Stimulated activated CD4-positive, alpha-beta T cell treated with anti-CD3 and anti-CD28 coated beads, Interleukin-12 subunit alpha, Interleukin-12 subunit beta, amount 100 ng/mL, for 4 hours (primary cell): ENCODE measurements around the gene VAV2.

Source experiments
- DNase-seq: peaks from one replicate; pipeline ENCODE4 v3.0.0-alpha.2; 2020

VAV2 gene

DNA sequence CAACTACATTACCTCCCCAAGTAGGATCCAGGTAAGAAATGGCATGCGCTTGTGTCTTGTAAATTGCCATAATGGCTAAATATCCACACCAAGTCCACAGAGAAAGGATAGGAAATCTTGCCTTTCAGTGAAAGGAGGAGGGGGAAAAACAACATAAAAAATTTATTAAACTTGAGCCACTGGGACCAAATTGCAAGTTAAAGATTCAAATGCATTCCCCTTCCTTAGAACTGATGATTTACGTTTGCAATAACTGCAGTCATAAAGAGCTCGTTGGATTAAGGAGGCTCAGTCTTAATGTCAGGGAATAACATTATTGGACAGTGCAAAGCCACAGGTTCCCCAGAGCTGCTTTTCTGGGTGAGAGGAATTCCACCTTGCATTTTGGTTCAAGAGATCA, 161.4 kb downstream of the VAV2 start:
- DNase-seq = no peak

DNA sequence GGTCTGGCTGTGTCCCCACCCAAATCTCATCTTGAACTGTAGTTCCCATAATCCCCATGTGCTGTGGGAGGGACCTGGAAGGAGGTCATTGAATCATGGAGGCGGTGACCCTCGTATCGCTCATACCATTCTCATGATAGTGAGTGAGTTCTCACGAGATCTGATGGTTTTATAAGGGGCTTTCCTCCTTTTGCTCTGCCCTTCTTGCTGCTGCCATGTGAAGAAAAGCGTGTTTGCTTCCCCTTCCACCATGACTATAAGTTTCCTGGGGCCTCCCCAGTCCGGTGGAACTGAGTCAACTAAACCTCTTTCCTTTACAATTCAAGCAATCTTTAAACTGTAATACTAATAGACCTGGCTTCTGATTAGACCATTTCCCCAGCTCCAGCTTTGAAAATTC, 161.8 kb downstream of the VAV2 start:
- DNase-seq = no peak

DNA sequence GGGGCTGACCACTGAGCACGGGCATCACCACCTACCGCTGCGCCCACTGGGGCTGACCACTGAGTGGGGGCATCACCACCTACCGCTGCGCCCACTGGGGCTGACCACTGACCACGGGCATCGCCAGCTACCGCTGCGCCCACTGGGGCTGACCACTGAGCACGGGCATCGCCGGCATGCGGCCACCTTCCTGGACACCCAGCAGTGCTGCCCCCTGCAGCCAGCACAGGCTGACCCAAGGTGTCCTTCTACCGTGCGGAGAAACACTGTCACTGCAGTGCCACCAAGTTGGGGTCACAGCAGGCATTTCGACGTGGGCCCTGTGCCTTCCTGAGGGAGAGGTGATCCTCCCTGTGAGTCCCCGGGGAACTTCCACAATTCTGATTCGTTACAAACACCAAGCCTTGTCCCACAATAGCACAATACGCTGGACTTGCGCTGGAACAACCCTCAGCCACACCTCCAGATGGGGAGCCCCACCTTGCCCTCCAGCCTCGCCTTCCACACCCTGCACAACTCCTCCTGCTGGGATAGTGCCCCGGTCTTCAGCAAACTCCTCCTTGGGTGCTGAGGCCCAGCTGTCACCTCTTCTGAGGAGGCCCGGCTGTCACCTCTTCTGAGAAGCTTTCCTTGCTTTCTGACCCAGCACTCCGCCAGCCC, 163.7 kb downstream of the VAV2 start:
- no peak for DNase-seq

DNA sequence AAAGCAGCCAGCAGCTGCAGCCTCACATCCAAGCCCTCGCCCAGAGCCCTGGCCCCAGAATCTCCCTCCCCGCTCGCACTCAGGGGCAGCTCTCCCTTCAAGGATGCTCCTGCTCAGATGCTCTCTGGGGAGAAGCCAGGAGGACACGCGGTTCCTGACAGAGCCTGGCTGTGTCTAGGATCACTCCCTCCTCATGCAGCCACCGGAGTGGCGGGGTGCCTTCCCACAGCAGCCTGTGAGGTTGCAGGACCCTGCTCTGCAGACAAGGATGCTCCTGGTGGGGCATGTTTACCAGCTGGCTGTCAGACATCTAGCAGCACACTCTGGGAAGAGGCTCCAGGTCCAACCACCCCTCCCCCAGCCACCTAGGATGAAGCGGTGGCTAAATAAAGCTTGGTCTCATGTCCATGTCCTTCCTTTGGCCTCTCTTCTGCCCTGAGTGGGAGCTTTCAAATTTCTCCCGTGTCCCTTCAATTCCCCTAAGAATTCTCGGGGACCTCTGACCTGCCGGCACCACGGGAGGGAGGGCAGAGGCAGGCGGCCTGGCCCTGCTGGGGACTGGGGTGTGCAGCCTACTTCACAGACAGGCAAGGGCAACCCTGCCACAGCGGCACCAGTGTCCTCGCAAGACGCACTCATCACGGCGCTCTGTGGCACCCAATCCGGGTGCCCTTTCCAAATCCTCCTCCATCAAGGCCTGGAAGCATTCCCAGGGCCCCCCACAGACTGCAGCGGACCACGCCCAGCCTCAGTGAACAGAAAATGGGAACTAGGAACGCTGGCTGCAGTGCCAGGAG, 165.6 kb downstream of the VAV2 start:
- no peak for DNase-seq

DNA sequence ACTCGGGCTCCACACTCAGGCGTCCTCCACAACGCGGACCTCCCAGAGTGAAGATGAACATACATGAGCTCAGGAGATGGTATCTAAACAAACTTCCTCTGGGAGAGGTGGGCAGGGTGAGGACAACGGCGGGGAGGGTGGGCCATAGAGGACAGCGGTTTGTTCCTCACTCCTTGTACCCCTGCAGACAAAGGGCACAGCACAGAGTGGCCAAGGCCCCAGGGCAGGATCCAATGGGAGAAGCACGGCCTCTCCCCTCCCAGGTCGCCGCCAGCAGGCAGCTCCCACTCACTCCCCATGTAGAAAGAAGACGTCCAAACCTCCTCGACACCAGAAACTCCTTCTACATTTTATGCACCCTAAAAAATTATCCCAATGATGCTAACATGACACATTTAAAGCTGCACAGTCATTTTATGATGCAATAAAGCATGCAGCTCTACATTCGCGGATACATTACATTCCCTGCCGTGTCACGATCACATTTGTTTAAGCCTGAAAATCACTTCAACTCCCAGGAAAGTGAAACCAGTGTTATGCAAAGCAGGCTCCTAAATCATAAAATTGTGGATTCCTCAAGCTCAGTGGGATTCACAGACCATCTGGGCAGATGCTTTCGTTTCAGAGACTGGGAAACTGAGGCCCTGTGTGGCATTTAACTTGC, 166.4 kb downstream of the VAV2 start:
- DNase-seq = no peak

DNA sequence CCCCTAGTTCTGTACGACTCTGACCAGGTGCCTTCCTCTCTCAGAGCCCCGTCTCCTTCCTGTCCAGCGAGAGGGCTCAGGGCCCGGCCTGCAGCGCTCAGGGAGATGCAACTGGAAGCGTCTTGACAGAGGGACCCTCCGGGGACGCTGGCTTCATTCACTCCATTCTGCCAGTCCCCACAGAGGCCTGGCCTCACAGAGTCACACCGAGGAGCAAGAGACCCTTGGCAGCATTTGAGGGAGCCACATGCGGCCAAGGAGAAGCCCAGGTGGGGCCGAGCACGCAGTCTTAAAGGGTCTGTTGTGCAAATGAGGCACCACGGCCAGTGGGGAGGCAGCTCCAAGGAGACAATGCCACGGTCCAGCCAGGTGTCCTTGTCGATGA, 167.3 kb downstream of the VAV2 start:
- DNase-seq = no peak

DNA sequence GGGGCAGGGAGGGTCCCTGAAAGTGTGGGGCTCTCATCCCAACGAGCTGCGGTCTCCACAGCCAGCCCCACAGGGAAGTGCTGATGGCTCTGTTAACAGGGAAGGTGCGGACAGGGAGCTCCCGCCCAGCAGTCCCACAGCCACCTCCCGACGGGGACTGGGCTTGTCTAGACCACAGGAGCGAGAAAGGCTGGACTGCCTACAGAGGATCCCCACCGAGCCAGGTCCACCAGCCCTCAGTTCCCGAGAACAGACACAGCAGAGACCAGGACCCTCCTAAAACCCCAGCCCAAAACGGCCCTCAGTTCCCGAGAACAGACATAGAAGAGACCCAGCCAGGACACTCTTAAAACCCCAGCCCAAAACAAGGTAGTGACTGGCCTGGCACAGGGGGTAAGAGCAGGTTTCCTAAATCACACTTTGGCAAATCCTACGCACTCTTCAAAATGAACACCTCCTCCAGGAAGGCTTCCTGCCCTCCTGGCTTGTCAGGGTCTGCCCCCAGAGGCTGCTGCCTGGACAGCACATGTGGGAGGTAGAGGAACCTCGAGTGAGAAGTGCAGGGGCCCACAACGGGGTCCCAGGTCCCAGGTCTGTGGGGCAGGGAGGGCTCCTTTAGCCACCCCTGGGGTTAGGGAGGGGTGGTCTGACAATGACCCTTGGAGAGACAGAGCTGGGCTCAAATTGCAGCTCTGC, 167.9 kb downstream of the VAV2 start:
- no peak for DNase-seq

DNA sequence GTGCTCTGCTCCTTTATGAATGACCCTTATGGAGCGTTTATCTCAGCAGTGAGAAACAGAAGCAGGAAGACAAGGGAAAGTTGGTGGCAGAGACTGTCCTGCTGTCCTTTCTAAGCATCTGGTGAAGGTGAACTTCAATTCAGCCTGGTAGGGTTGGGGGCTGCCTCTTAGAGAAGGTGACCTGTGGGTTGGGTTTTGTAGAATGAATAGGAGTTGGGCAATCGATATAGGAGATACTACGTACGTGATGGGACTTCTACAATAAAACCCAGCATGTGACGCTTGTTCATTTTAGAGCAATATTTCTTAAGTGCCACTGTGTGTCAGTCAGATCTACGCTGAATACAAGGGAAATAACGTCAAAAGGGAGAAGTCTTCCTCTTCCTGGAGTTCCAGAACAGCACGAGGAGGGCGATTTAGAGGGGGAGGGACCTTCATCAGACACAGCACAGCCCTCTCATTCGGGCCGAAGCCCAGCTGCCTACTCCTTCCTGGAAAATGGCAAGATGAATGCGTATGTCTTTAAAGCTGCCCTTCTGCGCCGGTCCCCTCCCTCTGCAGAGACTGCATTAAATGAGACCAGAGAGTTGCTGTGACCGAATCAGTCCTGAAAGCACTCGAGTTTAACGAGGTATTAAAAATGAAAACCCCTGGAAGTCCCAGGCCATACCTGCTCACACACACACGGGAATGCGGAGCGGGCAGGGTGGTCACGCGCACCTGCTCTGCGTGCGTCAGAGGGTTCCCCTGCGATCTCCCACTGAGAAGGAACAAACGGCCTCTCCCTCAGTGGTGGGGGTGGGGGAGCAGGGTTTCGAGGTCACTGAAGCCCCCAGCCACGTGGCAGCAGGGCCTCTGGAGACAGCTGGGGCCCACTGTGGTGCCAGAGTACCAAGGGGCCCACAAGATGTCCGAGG, 168.7 kb downstream of the VAV2 start:
- no peak for DNase-seq

DNA sequence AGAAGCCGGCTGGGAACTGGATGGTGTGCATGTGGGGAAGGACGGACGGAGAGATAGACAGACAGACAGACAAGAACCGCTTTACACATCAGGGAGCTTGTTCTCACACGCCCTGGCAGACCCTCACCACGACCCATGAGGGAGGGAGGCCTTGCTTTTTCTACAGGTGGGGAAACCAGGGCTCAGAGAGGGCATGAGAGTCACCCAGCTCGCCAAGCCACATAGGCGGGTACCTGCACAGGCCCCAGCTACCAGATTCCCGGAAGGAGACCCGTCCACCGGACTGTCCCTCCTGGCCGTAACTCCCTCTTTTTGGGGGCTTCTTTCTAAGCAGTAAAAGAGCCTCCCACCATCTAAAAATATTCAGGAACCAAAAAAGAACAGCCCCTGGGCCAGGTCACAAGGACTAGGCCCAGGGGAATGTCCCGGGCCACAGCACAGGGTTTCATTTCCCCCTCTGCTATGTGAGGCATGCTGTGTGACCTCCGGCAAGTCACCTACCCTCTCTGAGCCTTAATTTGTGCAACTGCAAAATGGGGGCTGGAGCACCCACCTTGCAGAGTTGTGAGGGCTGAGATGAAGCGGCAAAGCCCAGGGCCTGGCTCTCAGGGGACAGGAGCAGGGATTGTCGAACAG, 169.6 kb downstream of the VAV2 start:
- no peak for DNase-seq

DNA sequence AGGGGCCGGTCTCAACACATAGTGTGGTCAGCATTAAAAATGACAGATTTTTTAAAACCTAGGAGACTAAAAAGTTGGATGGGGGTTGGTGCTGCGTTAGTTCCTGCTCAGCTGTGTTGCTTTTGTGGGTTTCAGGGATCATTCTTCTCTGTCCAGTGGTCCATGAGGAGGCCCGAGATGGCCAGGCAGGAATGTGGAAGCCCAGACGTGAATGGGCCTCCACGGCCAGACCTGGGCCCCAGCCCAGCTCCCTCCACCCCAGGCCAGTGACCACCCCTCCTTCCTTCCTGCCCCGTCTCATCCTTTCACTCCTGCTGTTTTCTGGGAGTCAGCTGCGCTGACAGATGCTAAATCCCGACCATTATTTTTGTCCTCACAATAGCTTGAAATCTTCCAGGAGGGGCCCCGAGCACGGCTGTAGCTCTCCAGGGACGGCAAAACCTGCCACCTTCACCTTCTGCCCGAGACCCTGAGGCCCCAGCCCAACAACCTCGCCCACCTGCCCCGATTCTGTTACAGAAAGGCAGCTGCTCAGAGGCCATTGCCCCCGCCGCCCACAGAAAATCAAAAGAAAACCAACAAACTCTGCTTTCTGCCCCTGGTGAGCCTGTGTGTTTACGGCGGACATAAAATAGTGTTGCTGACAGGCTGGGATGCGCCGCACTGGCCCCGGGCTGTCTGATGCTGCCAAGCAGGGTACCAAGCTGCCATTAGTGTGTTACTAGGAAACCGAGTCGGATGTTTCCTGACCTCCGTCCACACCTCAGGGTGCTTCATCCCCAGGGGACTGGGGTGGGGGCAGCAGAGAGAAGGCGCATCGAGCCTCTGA, 170.3 kb downstream of the VAV2 start:
- no peak for DNase-seq

DNA sequence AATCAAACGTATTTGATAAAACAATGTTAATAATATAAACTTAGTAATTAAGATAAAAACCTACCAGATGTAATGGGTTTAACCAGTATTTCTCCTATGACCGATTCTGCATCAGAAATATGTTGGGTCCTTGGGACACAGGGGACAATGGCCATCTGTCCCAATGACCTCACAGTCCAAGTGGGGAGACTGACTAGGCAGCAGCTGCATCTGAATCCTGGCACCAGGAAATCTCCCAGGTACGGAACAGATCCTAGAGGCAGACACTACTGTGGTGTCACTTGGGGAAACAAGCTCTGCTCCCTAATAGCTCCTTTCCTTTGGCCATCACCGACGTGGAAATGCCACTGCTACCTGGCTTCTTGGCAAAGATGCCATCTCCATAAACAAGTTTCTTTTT, 172.2 kb downstream of the VAV2 start:
- no peak for DNase-seq

DNA sequence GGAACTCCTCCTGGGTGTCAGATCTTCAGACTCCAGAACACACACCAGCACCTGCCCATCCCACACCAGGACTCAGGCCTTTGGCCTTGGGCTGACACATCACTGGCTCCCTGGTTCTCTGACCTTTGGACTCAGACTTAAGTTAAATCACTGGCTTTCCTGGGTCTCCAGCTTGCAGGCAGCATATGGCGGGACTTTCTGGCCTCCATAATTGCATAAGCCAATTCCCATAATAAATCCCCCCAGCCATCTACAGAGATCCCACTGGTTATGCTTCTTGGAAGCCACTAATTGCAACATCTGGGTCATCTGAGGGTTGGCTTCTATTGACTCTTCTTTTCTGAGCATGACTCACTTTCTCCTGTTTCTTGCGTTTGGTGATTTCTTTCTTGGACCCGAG, 173.7 kb downstream of the VAV2 start:
- no peak for DNase-seq

DNA sequence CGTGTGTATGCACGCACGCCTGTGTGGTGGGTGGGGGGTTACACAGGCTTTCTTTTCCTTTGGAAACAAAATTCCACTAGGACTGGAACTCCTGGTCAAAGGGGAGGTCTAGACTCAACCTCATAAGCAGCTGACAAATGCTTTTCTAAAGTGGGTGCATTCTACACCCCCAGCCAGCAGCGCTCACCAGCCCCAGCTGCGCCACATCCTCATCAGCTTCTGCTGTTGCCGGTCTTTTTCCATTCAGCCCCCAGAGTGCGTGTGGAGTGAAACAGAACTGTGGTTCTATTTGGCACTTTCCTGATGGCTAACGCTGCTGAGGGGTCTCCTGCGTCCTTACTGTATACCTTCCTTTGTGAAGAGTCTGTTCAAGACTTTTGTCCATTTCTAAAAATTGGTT, 176.3 kb downstream of the VAV2 start:
- DNase-seq = no peak

DNA sequence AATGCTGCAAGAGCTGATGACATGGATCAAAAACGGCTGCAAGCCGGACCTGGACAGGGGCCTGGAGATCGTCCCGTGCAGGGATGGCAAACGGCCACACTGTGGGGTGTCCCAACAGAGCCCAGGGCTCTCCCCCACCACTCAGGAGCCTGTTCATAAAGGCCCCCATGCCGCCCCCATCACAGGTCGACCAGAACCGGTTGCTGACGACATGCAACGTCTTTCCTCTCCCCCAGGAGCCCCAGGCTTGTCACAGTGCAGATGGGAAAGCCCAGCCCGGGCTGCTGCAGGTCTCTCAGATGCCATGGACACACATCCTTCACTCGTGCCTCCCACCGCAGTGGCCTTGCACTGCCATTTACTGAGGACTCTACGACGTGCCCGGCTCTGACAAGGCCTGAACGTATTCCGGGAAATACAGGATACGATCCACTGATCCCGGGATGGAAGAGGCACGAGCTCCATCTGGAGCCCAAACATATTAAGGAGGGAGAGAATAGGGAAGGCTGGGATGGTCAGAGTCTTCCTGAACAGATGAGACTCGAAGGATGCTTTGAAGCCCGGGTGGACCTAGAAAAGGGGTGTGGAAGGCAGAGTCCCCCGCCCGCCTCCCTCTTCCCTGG, 177.4 kb downstream of the VAV2 start:
- DNase-seq = no peak

DNA sequence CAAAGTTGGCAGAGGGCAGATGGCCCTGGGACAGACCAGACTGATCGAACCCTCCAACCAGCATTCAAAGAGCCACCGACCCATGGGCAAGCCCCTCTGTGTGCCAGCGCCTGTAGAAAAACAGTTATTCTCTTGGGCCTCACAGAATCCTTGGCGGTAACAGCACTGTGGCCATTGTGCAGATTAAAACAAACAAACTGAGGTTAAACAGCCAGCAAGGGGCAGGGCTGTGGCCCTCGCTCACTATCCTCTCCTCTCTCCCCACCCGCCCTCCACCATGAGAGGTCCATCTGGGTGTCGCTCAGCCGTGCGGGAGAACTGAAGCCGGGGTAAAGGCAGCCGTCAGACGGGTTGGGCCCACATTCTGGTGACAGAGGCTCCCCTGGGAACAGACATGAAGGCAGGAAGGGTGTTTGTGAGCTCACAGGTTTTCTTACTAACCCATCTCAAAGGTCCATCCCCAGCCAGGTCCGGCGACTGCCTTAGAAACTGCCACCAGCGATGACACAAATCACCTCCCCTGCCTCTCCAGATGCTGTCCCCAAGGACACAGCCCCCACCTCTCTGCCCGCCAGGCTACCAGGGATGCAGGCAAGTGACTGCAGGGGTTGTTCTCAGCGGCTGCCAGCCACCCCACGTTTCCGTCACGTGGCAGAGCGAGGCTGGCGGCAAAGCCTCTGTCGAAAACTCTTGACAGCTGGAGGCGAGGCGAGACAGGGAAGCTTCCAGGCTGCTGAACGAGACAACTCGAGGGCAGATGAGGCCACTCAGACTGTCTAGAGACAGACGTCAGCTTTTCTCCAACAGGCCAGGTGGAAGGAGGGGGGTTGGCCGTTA, 178.2 kb downstream of the VAV2 start:
- DNase-seq = no peak

DNA sequence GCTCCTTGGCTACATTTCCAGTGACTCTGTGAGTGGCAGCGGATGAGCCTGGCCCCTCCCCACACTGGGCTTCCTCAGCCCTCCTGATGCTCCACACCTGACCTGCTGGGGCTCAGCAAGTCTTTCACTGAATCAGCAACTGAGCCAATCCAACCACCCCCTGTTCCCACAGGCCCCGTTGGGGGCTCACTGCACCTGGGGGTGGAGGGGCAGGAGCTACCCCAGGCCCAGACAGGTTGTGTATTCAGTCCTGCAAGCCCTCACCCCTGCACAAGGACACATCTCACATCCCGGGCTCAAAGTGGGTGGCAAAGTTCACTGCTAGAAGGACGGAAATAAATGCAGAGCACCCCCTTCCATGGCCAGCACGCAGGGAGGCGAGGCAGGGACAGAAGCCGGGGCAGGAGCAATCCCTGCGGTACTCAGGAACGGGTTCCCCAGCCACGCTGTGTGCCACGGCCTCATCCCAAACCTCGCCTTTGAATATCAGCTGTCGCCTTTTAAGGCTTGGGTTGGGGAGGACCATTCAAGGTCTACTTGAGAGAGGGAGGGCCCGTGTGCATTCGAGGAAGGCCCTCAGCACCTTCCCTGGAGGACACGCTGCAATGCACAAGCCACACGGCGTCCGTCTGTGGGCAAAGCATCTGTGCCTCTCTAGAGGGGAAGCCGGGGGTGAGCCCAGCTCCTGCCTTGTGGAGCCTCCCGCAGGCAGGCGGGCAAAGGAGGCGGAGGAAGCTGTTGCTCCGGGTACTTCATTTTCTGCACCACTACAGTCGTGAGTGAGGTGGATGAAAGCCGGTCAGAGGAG, 179.0 kb downstream of the VAV2 start:
- no peak for DNase-seq

DNA sequence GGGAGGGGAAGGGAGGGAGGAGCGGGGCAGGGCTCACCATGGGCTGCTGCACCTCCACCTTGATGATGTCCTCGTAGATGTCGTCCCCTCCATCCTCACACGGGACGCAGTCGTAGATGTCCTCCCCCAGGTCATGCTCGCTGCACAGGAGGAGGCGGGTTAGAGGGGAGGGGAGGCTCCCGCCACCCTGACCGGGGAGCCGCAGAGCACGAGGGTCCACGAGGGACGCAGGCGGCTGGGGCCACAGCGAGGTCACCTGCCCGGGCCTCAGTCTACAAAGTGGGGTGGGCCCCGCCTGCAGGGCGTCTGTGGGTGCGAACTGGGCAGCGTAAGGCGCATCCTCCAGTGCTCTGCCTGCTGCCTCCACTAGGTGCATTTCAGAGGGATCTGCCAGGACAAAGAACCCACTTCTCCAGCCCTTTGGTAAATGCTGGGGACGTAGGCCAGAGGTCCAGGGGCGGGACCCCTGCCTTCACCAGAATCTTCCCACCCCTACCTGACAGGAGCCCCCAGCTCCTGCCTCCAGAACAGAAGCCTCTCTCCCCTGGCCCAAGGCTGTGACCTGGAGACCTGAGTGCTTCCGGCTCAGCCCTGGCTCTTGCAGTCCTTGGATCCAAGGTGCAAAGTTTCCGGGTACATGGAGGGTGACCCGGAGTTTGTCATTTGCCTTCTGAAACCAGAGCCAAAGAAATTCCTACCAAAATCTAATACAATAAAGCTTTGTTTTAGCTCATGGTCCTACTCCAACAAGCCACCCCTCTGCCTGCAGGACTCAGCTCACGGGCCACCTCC, 179.9 kb downstream of the VAV2 start:
- no peak for DNase-seq

DNA sequence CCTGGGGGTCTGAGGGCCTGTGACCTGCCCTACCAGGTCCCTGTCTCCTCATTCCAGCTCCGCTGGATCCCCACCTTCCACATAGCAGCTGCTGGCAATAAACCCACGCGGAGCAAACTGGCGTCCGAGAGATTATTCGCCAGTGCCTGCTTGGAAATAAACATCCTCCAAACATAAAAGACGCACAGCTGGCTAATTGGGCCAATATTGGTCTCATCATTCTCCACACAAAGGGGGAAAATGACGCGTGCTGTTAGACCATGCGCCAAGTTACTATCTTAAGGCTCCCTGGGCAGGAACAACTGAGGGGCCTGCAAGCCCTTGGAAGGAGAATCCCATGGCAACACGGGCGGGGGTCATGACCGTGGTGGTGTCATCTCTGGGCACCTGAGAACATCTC, 180.7 kb downstream of the VAV2 start:
- DNase-seq = no peak
